GM23248 (cell line): ENCODE results near the gene CCS.

ENCODE experiments used
- EZH2 ChIP-seq: fragments of 200-600 bp; sonication (generic); IDR thresholded peaks from 2 replicates; pipeline ENCODE4 v1.6.1; 2018; ENCODE audit warnings: antibody characterized with exemption, mild to moderate bottlenecking; ENCODE audit not compliant: insufficient read depth, poor library complexity, severe bottlenecking
- EZH2phosphoT487 ChIP-seq: fragments of 200-600 bp; sonication (generic); IDR thresholded peaks from 2 replicates; pipeline ENCODE4 v1.6.1; 2018; ENCODE audit warnings: antibody characterized with exemption, moderate library complexity, mild to moderate bottlenecking, low read depth; ENCODE audit not compliant: insufficient read depth

DNA sequence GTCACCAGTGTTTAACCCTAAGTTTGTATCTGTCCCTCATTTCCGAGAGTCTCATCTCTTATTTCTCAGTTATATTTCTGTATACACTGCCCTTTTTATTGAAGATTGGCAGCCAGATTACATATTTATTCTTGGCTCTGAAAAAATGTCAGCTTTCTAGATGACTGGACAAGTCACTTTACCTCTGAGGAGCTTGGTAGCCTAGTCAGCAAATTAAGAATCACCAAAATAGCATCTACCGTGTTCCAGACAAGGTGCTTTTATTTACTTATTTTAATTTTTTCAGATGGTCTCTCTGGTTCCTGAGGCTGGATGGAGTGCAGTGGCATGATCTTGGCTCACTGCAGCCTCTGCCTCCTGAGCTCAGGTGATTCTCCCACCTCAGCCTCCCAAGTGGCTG, 40.0 kb downstream of the CCS start:
- TF ChIP-seq EZH2 = no peak
- TF ChIP-seq EZH2phosphoT487 = no peak
